ENCODE results near the gene MYO5C.
"Not testable (repeated sequence)": the region's sequence is repeated elsewhere in the genome, so short reads cannot be mapped to it uniquely, and the experiment has no call there.

MYO5C gene

DNA sequence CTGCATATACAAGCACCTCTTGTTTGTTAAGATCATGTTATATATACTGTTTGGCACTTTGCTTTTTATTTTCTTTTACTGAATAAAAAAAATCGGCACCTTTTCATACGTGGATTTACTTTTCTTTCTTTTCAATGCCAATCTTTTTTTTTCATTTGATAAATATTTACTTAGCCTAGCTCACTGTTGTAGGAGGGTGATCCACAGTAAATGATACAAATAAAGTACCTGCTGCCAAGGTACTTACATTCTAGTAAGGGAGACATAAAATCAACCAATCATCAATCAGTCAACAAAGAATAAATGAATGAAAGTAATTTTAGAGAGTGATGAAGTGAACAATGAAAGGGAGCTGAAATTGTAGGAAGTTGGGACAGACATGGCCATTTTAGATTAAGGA lies 122.7 kb downstream of the MYO5C start:
- DNase-seq (ENCODE audit: low spot score) = no peak

GRCh38 chr15:52171807-52172206 lies 123.8 kb downstream of the MYO5C start:
- DNase-seq (ENCODE audit: low spot score) = no peak

- no peak for DNase-seq (ENCODE audit: low spot score)
Observed at GRCh38 chr15:52171386-52171785, 124.2 kb downstream of the MYO5C start.

GRCh38 chr15:52170199-52170598 lies 125.4 kb downstream of the MYO5C start:
- not testable (repeated sequence) for DNase-seq (ENCODE audit: low spot score)

DNA sequence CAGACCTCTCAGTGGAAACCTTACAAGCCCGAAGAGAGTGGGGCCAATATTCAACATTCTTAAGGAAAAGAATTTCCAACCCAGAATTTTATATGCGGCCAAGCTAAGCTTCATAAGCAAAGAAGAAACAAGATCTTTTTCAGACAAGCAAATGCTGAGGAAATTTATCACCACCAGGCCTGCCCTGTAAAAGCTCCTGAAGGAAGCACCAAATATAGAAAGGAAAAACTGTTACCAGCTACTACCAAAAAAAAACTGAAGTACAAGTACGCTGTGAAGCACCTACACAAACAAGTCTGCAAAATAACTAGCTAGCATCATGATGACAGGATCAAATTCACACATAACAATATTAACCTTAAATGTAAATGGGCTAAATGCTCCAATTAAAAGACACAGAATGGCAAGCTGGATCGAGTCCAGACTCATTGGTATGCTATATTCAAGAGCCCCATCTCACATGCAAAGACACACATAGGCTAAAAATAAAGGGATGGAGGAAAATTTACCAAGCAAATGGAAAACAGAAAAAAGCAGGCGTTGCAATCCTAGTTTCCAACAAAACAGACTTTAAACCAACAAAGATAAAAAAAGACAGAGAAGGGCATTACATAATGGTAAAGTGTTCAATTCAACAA lies 130.0 kb downstream of the MYO5C start:
- not testable (repeated sequence) for DNase-seq (ENCODE audit: low spot score)

DNA sequence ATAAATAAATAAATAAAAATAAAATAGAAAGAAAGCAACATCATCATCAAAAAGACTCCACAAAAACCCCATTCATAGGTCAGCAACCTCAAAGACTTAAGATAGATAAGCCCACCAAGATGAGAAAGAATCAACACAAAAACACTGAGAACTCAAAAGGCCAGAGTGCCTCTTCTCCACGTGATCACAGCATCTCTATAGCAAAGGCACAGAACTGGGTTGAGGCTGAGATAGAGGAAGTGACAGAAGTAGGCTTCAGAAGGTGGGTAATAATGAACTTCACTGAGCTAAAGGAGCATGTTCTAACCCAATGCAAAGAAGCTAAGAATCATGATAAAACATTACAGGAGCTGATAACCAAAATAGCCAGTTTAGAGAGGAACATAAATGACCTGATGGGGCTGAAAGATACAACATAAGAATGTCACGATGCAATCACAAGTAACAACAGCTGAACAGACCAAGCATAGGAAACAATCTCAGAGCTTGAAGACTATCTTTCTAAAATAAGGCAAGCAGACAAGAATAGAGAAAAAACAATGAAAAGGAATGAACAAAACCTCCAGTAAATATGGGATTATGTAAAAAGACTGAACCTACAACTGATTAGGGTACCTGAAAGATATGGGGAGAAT lies 130.9 kb downstream of the MYO5C start:
- no peak for DNase-seq (ENCODE audit: low spot score)

DNA sequence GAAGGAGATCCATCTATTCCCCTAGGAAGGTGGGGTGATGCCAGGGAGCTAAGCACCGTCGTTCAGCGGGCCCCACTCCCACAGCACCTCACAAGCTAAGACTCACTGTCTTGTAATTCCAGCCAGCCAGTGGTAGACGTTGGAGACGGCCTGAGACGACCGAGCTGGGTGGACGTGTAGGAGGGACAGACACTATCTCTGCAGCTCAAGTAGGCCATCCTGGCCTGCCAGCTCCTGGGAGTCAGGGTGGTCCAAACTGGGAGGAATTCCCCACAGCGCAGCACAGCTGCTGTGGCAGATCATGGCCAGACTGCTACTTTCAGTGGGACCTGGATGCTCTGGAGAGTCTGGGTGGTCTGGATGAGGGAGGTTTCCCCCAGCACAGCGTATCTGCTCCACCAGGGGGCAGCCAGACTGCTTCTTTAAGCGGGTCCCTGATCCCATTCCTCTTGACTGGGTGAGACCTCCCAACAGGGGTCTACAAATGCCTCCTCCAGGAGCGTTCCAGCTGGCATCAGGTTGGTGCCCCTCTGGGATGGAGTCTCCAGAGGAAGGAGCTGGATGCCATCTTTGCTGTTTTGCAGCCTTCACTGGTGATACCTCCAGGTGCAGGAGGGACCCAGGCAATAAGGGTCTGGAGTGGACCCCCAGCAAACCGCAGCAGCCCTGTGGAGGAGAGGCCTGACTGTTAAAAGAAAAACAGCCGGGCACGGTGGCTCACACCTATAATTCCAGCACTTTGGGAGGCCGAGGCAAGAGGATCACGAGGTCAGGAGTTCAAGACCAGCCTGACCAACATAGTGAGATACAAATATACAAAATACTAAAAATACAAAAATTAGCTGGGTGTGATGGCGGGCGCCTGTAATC lies 132.0 kb downstream of the MYO5C start:
- no peak for DNase-seq (ENCODE audit: low spot score)

- DNase-seq (ENCODE audit: low spot score) = no peak
Observed at GRCh38 chr15:52162876-52163275, 132.7 kb downstream of the MYO5C start.

- no peak for DNase-seq (ENCODE audit: low spot score)
Observed at GRCh38 chr15:52162260-52162659, 133.3 kb downstream of the MYO5C start.

DNA sequence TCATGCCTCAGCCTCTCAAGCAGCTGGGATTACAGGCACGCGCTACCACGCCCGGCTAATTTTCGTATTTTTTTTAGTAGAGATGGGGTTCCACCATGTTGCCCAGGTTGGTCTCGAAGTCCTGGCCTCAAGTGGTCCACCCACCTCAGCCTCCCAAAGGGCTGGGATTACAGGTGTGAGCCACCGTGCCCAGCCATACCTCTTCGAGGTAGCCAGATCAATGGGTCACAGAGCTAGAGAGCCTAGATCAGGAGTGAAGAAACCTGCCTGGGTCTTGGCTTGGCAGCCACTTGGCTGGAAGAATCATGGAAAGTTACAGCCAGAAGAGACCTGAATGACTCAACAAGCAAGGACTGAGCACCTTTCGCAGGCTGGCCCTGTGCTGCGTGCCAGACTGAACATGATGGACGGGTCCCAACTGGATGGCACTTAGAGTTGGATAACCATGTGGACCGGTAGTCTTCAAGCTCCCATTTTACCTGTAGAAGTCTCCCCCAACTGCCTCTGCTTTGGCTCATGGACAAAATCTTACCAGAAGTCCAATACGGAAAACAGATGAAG lies 134.1 kb downstream of the MYO5C start:
- DNase-seq (ENCODE audit: low spot score) = no peak

DNA sequence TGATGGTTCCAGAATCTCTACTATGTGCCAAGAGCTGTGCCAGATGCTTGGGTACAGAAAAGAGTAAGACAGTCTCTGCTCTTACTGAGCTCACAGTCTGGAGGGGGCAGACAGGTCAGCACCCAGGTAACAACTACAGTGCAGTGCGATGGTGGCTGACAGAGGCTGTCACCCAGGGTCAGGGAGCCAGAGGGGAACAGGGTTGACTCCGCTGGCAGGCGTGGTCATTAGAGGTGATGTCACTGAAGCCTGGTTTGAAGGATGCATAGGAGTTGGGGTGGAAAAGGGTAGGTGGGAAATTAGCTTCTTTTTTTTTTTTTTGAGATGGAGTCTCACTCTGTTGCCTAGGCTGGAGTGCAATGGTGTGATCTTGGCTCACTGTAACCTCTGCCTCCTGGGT lies 136.0 kb downstream of the MYO5C start:
- no peak for DNase-seq (ENCODE audit: low spot score)

DNA sequence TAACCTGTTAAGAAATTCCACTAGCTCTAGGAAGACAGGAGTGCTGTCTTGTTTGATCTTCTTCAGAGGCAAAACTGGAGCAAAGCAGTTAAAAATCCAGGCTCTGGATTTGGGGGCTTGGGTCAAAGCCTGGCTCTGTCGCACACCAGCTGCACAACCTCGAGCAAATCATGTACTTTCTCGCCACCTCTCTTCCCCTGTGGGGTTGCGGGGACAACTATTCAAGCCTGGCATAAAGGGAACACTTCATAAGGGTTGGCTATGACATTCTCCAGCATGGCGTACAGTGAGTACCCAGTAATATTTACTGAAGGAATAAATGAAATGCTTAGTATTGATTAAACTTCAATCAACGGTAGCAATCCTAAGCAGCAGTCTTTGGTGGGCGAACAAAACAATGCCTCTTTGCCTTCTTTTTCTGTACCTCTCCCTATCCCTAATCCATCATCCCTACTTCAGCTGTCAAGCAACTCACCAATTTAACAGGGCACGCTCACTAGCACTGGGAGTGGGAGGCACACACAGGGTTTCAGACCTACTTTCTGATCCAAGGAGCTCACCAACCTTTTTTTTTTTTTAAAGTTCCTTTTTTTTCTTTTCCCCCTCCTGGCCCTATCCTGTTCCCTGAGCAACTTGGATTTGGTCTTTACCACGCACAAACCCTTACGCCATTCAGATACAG lies 137.4 kb downstream of the MYO5C start:
- DNase-seq (ENCODE audit: low spot score) = no peak

- DNase-seq (ENCODE audit: low spot score) = no peak
Observed at GRCh38 chr15:52155878-52156277, 139.7 kb downstream of the MYO5C start.

- DNase-seq (ENCODE audit: low spot score) = no peak
Observed at GRCh38 chr15:52154896-52155865, 140.4 kb downstream of the MYO5C start.

GRCh38 chr15:52153900-52154895 lies 141.4 kb downstream of the MYO5C start:
- DNase-seq (ENCODE audit: low spot score) = no peak

- DNase-seq (ENCODE audit: low spot score) = no peak
Observed at GRCh38 chr15:52151353-52151752, 144.3 kb downstream of the MYO5C start.

GRCh38 chr15:52150871-52151270 lies 144.7 kb downstream of the MYO5C start:
- DNase-seq (ENCODE audit: low spot score) = no peak

- no peak for DNase-seq (ENCODE audit: low spot score)
Observed at GRCh38 chr15:52150043-52150825, 145.4 kb downstream of the MYO5C start.

- no peak for DNase-seq (ENCODE audit: low spot score)
Observed at GRCh38 chr15:52148403-52148802, 147.2 kb downstream of the MYO5C start.

All from GM03348 (cell line).